Measurements from ENCODE around the gene FBXO28.

DNA sequence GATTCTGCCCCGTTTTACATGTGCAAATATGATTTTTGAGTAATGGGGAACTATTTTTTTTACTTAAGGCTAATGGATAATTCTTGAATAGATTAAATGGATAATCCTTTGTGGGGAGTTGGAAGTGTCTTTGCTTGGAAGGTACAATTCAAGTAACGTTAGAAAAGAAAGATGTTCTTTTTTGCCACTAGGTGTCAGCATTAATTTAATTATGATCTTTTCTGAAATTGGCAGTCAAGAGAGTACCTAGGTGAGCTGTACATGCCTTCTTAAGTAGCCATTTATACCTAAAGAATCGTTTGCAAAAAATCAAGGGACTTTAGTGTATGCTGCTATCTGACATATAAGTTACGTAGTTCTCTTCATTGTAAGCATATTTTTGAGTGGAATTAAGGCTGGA is 2.2 kb downstream of the FBXO28 start:
- no peak for TF ChIP-seq GATA3 (IDR thresholded peaks at IDR 0.05; ENCODE audit: low read depth, low read length)
- TF ChIP-seq GATA2 (IDR thresholded peaks at IDR 0.05; ENCODE audit: low read depth, low read length), result no peak

Data from SH-SY5Y (cell line).